Measurements from ENCODE around the gene UNC45B. TPM values are rescaled to one million over a fixed set of nuclear protein-coding genes. Genes with fewer than 3 reads are reported as not detected.
"Not testable (repeated sequence)": the region's sequence is repeated elsewhere in the genome, so short reads cannot be mapped to it uniquely, and the experiment has no call there.

Gene UNC45B
- total RNA-seq, 1 experiment from 2014 or later, result not detected

DNA sequence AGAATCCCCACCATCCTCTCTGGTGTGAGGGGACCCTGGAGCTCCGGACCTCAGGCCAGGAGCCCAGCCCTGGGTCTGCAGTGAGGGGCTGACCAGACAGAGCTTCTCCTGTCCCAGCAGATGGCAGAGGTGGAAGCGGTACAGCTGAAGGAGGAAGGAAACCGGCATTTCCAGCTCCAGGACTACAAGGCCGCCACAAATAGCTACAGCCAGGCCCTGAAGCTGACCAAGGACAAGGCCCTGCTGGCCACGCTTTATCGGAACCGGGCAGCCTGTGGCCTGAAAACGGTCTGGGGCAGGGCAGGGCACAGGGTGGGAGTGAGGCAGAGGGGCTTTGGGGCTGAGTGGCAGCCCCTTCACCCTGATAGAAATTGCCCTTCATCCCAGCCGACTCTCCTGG lies 527 bp downstream of the UNC45B start:
- no TSS peak for BruUV-seq (replicated peaks)
- H3K36me3 Mint-ChIP-seq (ENCODE audit: insufficient read depth, unreplicated experiment), result peaks cover 5% of the 10 kb centered on the region
- no peaks in the 10 kb centered on the region for H3K9me3 Mint-ChIP-seq (ENCODE audit: unreplicated experiment)
- no peak for DNase-seq (ENCODE audit: unreplicated experiment)
- H3K27me3 Mint-ChIP-seq (ENCODE audit: insufficient read depth, unreplicated experiment), result no peaks in the 10 kb centered on the region
- H3K4me3 Mint-ChIP-seq (ENCODE audit: unreplicated experiment), result no peak overlapping the region
- no peak overlapping the region for H3K27ac Mint-ChIP-seq (ENCODE audit: low read depth, unreplicated experiment)
- H3K4me1 Mint-ChIP-seq (ENCODE audit: insufficient read depth, unreplicated experiment), result peaks cover 4% of the 10 kb centered on the region
- ChIA-PET POLR2A (no interaction called here), CTCF (interaction anchor here (0.6 to 1.9 kb wide), 3 partner anchors 27 to 390 kb away, joined by 3 to 6 read pairs (median 4); partner anchors contain the start of gene FNDC8)
- intact Hi-C loops (cut with micrococcal nuclease), result no loop called here
- TF ChIP-seq, protein P1, sequence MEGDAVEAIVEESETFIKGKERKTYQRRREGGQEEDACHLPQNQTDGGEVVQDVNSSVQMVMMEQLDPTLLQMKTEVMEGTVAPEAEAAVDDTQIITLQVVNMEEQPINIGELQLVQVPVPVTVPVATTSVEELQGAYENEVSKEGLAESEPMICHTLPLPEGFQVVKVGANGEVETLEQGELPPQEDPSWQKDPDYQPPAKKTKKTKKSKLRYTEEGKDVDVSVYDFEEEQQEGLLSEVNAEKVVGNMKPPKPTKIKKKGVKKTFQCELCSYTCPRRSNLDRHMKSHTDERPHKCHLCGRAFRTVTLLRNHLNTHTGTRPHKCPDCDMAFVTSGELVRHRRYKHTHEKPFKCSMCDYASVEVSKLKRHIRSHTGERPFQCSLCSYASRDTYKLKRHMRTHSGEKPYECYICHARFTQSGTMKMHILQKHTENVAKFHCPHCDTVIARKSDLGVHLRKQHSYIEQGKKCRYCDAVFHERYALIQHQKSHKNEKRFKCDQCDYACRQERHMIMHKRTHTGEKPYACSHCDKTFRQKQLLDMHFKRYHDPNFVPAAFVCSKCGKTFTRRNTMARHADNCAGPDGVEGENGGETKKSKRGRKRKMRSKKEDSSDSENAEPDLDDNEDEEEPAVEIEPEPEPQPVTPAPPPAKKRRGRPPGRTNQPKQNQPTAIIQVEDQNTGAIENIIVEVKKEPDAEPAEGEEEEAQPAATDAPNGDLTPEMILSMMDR (IDR thresholded peaks at IDR 0.05; ENCODE audit: unreplicated experiment), result no peak

DNA sequence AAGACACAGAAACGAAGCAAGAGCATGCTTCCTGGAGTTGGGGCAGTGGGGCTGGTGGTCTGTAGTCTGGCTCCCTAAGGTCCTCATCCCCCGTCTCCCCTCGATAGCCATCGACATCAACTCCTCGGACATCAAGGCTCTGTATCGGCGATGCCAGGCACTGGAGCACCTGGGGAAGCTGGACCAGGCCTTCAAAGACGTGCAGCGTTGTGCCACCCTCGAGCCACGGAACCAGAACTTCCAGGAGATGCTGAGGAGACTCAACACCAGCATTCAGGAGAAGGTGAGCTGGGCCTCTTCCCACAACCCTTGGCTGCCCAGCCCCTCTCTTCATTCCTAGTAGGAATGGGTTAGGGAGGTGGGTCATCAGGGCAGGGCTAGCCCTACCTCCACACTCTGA lies 2.3 kb downstream of the UNC45B start:
- no TSS peak for BruUV-seq (replicated peaks)
- DNase-seq (ENCODE audit: unreplicated experiment), result no peak
- Mint-ChIP-seq H3K27ac (ENCODE audit: low read depth, unreplicated experiment) (no peak overlapping the region), H3K36me3 (ENCODE audit: insufficient read depth, unreplicated experiment) (no peaks in the 10 kb centered on the region), H3K4me1 (ENCODE audit: insufficient read depth, unreplicated experiment) (no peaks in the 10 kb centered on the region), H3K4me3 (ENCODE audit: unreplicated experiment) (no peak overlapping the region), H3K9me3 (ENCODE audit: unreplicated experiment) (no peaks in the 10 kb centered on the region), H3K27me3 (ENCODE audit: insufficient read depth, unreplicated experiment) (peaks cover 12% of the 10 kb centered on the region)
- CTCF ChIA-PET, result interaction anchor here (1.1 kb wide), 2 partner anchors 8 to 390 kb away, joined by 3 to 6 read pairs; partner anchors contain the start of gene NLE1
- POLR2A ChIA-PET, result interaction anchor here (0.6 kb wide), 1 partner anchor 213 kb away, joined by 3 read pairs; no protein-coding TSS in a partner anchor
- TF ChIP-seq, protein P1 (IDR thresholded peaks at IDR 0.05; ENCODE audit: unreplicated experiment), result no peak
- intact Hi-C loops (cut with micrococcal nuclease), result no loop called here

DNA sequence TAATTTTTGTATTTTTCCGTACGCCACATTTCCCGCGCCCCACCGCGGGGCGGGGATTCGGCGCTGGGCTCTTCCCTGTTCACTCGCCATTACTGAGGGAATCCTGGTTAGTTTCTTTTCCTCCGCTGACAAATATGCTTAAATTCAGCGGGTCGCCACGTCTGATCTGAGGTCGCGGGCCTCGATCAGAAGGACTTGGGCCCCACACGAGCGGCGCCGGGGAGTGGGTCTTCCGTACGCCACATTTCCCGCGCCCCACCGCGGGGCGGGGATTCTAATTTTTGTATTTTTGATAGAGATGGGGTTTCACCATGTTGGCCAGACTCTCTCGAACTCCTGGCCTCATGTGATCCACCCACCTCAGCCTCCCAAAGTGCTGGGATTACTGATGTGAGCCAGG lies 3.5 kb downstream of the UNC45B start:
- H3K27ac Mint-ChIP-seq (ENCODE audit: low read depth, unreplicated experiment); DNase-seq (ENCODE audit: unreplicated experiment); H3K4me3 Mint-ChIP-seq (ENCODE audit: unreplicated experiment); H3K4me1 Mint-ChIP-seq (ENCODE audit: insufficient read depth, unreplicated experiment); intact Hi-C loops (cut with micrococcal nuclease); H3K9me3 Mint-ChIP-seq (ENCODE audit: unreplicated experiment); BruUV-seq (replicated peaks); H3K36me3 Mint-ChIP-seq (ENCODE audit: insufficient read depth, unreplicated experiment); CTCF ChIA-PET: not testable (repeated sequence)
- POLR2A ChIA-PET, result interaction anchor here (0.6 kb wide), 1 partner anchor 628 kb away, joined by 3 read pairs; no protein-coding TSS in a partner anchor
- H3K27me3 Mint-ChIP-seq (ENCODE audit: insufficient read depth, unreplicated experiment), result peaks cover 12% of the 10 kb centered on the region

DNA sequence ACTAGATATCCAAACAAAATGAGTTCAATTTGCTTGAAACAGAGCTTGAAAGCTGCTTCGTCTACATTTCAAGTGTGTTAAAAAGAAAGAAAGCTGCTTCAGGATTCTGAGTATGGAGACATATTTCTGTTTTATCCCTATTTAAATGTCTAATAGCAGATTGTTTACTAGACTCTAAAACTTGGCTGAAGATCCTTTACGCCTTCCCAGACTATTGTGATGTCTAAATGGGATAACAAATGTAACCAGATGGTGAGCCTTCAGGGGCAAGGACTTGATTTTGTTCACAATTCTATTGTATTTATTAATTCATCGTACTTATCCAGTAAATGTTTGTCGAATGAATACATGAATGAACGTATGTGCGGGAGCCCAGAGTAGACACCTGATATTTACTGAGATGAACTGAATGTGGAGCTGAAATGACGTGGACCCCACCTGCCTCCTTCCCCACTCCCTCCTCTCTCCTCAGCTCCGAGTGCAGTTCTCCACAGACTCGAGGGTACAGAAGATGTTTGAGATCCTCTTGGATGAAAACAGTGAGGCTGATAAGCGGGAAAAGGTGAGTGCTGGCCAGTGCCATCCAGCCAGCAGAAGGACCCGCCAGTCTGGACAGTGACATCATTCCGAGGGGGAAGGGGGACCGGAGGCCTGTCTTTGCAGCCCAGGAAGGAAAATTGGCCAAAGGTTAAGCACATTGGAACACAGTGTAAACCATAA lies 5.0 kb downstream of the UNC45B start:
- H3K27ac Mint-ChIP-seq (ENCODE audit: low read depth, unreplicated experiment), result no peak overlapping the region
- CTCF ChIA-PET, result interaction anchor here (0.5 kb wide), 1 partner anchor 90 kb away, joined by 3 read pairs; the partner anchor contains the start of gene SLFN5

More for the DNA sequence above, 5.0 kb downstream of the UNC45B start:
- BruUV-seq (replicated peaks), result no TSS peak
- Mint-ChIP-seq H3K4me1 (ENCODE audit: insufficient read depth, unreplicated experiment) (no peaks in the 10 kb centered on the region), H3K4me3 (ENCODE audit: unreplicated experiment) (no peak overlapping the region), H3K36me3 (ENCODE audit: insufficient read depth, unreplicated experiment) (no peaks in the 10 kb centered on the region), H3K27me3 (ENCODE audit: insufficient read depth, unreplicated experiment) (peaks cover 12% of the 10 kb centered on the region), H3K9me3 (ENCODE audit: unreplicated experiment) (no peaks in the 10 kb centered on the region)
- TF ChIP-seq, protein P1 (IDR thresholded peaks at IDR 0.05; ENCODE audit: unreplicated experiment), result no peak
- no peak for DNase-seq (ENCODE audit: unreplicated experiment)
- intact Hi-C loops (cut with micrococcal nuclease), result no loop called here
- POLR2A ChIA-PET, result interaction anchor here (0.6 kb wide), 1 partner anchor 7 kb away, joined by 3 read pairs; no protein-coding TSS in a partner anchor
